ENCODE results near the gene CLDN18.

CLDN18 gene

GRCh38 chr3:138027821-138028220 is 17.9 kb downstream of the CLDN18 start:
- DNase-seq, result no peak

- DNase-seq, result no peak
Observed at GRCh38 chr3:138030734-138031280, 20.8 kb downstream of the CLDN18 start.

GRCh38 chr3:138031536-138031935 is 21.6 kb downstream of the CLDN18 start:
- DNase-seq, result no peak

GRCh38 chr3:138032567-138032966 is 22.6 kb downstream of the CLDN18 start:
- DNase-seq, result no peak

GRCh38 chr3:138033202-138033691 is 23.3 kb downstream of the CLDN18 start:
- no peak for DNase-seq

- DNase-seq, result no peak
Observed at GRCh38 chr3:138034918-138035317, 25.0 kb downstream of the CLDN18 start.

GRCh38 chr3:138036572-138036971 is 26.6 kb downstream of the CLDN18 start:
- no peak for DNase-seq

GRCh38 chr3:138038725-138039462 is 28.9 kb downstream of the CLDN18 start:
- no peak for DNase-seq

- DNase-seq, result no peak
Observed at GRCh38 chr3:138042043-138042442, 32.1 kb downstream of the CLDN18 start.

GRCh38 chr3:138043266-138044029 is 33.5 kb downstream of the CLDN18 start:
- no peak for DNase-seq

- no peak for DNase-seq
Observed at GRCh38 chr3:138046085-138046484, 36.1 kb downstream of the CLDN18 start.

- DNase-seq, result no peak
Observed at GRCh38 chr3:138046955-138047354, 37.0 kb downstream of the CLDN18 start.

- no peak for DNase-seq
Observed at GRCh38 chr3:138047596-138048158, 37.7 kb downstream of the CLDN18 start.

- DNase-seq, result no peak
Observed at GRCh38 chr3:138049157-138049919, 39.4 kb downstream of the CLDN18 start.

- DNase-seq, result no peak
Observed at GRCh38 chr3:138051947-138052802, 42.2 kb downstream of the CLDN18 start.

GRCh38 chr3:138054057-138054456 is 44.1 kb downstream of the CLDN18 start:
- no peak for DNase-seq

GRCh38 chr3:138057384-138057783 is 47.4 kb downstream of the CLDN18 start:
- DNase-seq, result no peak

GRCh38 chr3:138059261-138059660 is 49.3 kb downstream of the CLDN18 start:
- DNase-seq, result no peak

- DNase-seq, result no peak
Observed at GRCh38 chr3:138060792-138061191, 50.8 kb downstream of the CLDN18 start.

- no peak for DNase-seq
Observed at GRCh38 chr3:138062037-138062436, 52.1 kb downstream of the CLDN18 start.

- DNase-seq, result no peak
Observed at GRCh38 chr3:138062626-138063025, 52.7 kb downstream of the CLDN18 start.

- no peak for DNase-seq
Observed at GRCh38 chr3:138063416-138063815, 53.5 kb downstream of the CLDN18 start.

Data from CD4-positive, alpha-beta T cell treated with Interferon alpha-2 for 1 hour (primary cell).